Upper lobe of left lung (tissue), 4 donors: ENCODE measurements around the gene SUPT6H.

ENCODE experiments used
- CTCF ChIP-seq, 6 experiments: fragments of 450-650 bp in 4 of 6; fragments of 200-600 bp in 2 of 6; sonication (generic) in 2 of 6; IDR thresholded peaks; one replicate each; pipeline ENCODE4 v1.5.1; 2016 to 2019; ENCODE audit warnings: antibody characterized with exemption in 6 of 6
- POLR2A ChIP-seq, 4 donors: fragments of 450-650 bp; IDR thresholded peaks; one replicate each; pipeline ENCODE4 v1.5.1; 2016 to 2017; ENCODE audit warnings: antibody characterized with exemption in 4 of 4, mild to moderate bottlenecking in 2 of 4
- POLR2AphosphoS5 ChIP-seq, 2 donors: sonication (generic); formaldehyde crosslinking; IDR thresholded peaks; one replicate each; pipeline ENCODE4 v1.5.1; 2017; ENCODE audit warnings: antibody characterized with exemption in 2 of 2

GRCh38 chr17:28743243-28744103 is 81.5 kb downstream of the SUPT6H start, which contains the start of gene TRAF4:
- TF ChIP-seq POLR2A (IDR thresholded peaks at IDR 0.05) (peak in 3 of 4 donors; percentile 81 to 97 (median 94)), CTCF (IDR thresholded peaks at IDR 0.05) (peak in 5 of 6 experiments; percentile 23 to 77 (median 70)), POLR2AphosphoS5 (IDR thresholded peaks at IDR 0.05) (peak; percentile 29 to 76)
